ENCODE measurements around the gene SLC16A8.

DNA sequence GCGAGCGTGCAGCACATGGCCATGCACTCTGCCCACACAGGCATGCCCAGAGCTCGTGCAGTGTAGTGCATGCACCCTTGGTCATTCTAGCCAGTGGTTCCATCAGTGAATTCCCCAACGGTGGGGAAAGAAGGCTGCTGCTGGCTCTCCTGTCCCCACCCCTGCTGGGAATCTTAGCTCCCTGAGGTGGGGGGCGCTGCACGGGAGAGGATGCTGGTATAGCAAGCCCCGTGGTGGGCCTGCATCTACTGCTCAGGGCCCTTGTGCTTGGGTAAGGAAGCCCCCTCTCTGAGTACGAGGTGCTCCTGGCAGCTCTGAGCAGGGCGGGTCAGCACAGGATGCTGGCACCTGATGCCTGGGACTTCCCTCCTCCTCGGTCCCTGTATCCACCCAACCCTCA is 45.0 kb upstream of the SLC16A8 start:
- TF ChIP-seq POLR2A (IDR thresholded peaks at IDR 0.05; ENCODE audit: low read depth) (no peak), CTCF (IDR thresholded peaks at IDR 0.05) (no peak), EP300 (IDR thresholded peaks at IDR 0.05) (no peak)

Measured in esophagus muscularis mucosa (tissue), 4 donors.